Spleen (tissue), 11 donors: ENCODE results near the gene PTPN22. TPM values are rescaled to one million over a fixed set of nuclear protein-coding genes. Genes with fewer than 3 reads are reported as not detected.
A peak's percentile ranks its signal among the peaks of the same experiment; 100 is the strongest.

Experiments
- DNase-seq: peaks from one replicate; pipeline ENCODE4 v3.0.0-alpha.2; 2020
- H3K27ac ChIP-seq, 8 donors: fragments of 200-600 bp; sonication (generic) in 7 of 8; 1 replicate in 4 of 8; 2 replicates in 4 of 8; pipeline versions ENCODE4 v1.5.0 to v1.8.0; 2016 to 2021; ENCODE audit warnings: inconsistent platforms in 4 of 8, mild to moderate bottlenecking in 4 of 8, moderate library complexity in 1 of 8
- H3K27me3 ChIP-seq, 7 donors: fragments of 200-600 bp; sonication (generic) in 6 of 7; replicated peaks in 1 of 7; 1 replicate in 4 of 7; 2 replicates in 3 of 7; pipeline versions ENCODE4 v1.5.0 to v1.8.0; 2016 to 2021; ENCODE audit warnings: inconsistent platforms in 3 of 7, mild to moderate bottlenecking in 1 of 7
- H3K36me3 ChIP-seq, 6 donors: fragments of 200-600 bp; sonication (generic) in 5 of 6; 1 replicate in 4 of 6; 2 replicates in 2 of 6; pipeline versions ENCODE4 v1.5.0 to v1.8.0; 2016 to 2021; ENCODE audit warnings: inconsistent platforms in 2 of 6
- H3K4me1 ChIP-seq, 6 donors: fragments of 200-600 bp; sonication (generic) in 5 of 6; 1 replicate in 3 of 6; 2 replicates in 3 of 6; pipeline versions ENCODE4 v1.5.0 to v1.8.0; 2016 to 2021; ENCODE audit warnings: inconsistent platforms in 3 of 6
- H3K4me3 ChIP-seq, 8 donors: fragments of 200-600 bp; sonication (generic) in 7 of 8; 1 replicate in 4 of 8; 2 replicates in 4 of 8; pipeline versions ENCODE4 v1.5.0 to v1.8.0; 2016 to 2021; ENCODE audit warnings: inconsistent platforms in 4 of 8, mild to moderate bottlenecking in 4 of 8, moderate library complexity in 2 of 8
- H3K9me3 ChIP-seq, 8 donors: fragments of 200-600 bp; sonication (generic) in 7 of 8; 1 replicate in 4 of 8; 2 replicates in 4 of 8; pipeline versions ENCODE4 v1.5.0 to v1.8.0; 2016 to 2021; ENCODE audit warnings: inconsistent platforms in 4 of 8
- CTCF ChIP-seq, 11 experiments: fragments of 200-600 bp in 7 of 11; fragments of 450-650 bp in 4 of 11; sonication (generic) in 4 of 11; IDR thresholded peaks in 8 of 11; conservative IDR thresholded peaks in 3 of 11; 1 replicate in 7 of 11; 2 replicates in 4 of 11; pipeline versions ENCODE4 v1.4.0 to v1.8.0; 2016 to 2021; ENCODE audit warnings: antibody characterized with exemption in 11 of 11, inconsistent platforms in 4 of 11, mild to moderate bottlenecking in 1 of 11
- POLR2A ChIP-seq, 3 donors: fragments of 450-650 bp; IDR thresholded peaks; one replicate each; pipeline ENCODE4 v1.5.1; 2017; ENCODE audit warnings: antibody characterized with exemption in 3 of 3, mild to moderate bottlenecking in 1 of 3
- POLR2AphosphoS5 ChIP-seq, 3 donors: sonication (generic); formaldehyde crosslinking; IDR thresholded peaks; one replicate each; pipeline ENCODE4 v1.5.1; 2017; ENCODE audit warnings: antibody characterized with exemption in 3 of 3
- WGBS, 5 donors: extraction: QIAGEN DNeasy Blood & Tissue Kit in 3 of 5; methylation state at CpG; one replicate each; pipeline versions ENCODE4 v1.1.5 to v1.1.7; 2013 to 2018; 5-methylcytosine and 5-hydroxymethylcytosine counted together
- intact Hi-C: fragments of 100-400 bp; cut with DNase I; formaldehyde crosslinking; loops from one replicate; pipeline ENCODE4 v1.15.0; 2023; ENCODE audit warnings: low total_unique reads
- polyA plus RNA-seq, 3 donors: library from polyadenylated mRNA; stranded (reverse); fragments of 200-250 nt; gene quantifications; one replicate each; pipeline ENCODE4 v1.2.1, GENCODE V29; 2013
- total RNA-seq, 7 donors: library from RNA; depleted of rRNA in 3 of 7; stranded (reverse); fragments of >200 nt in 3 of 7; fragmentation: NEBNext Ultra II Directional in 4 of 7; extraction: Animal tissue kit (Norgen Biotek cat#: 25700) in 4 of 7; gene quantifications; one replicate each; pipeline versions ENCODE4 v1.1.0 to v1.2.1, GENCODE V29; 2016 to 2021
- donor health status: healthy with polysubstance abuse.
- donor health status: DM: no; HTN: no; CAD: no; lungs with moderate emphysema.
- donor health status: DM: no; HTN: no; CAD: no.
- donor health status: Bipolar disorder and iron deficiency.
- donor health status: healthy.
- donor health status: DM: no; HTN: no; CAD: no.
- donor health status: DM: yes; HTN: yes; CAD: no.

PTPN22 gene
- total and polyA plus RNA-seq, 10 donors, result 10.4 to 42.9 (median 25.4) TPM

DNA sequence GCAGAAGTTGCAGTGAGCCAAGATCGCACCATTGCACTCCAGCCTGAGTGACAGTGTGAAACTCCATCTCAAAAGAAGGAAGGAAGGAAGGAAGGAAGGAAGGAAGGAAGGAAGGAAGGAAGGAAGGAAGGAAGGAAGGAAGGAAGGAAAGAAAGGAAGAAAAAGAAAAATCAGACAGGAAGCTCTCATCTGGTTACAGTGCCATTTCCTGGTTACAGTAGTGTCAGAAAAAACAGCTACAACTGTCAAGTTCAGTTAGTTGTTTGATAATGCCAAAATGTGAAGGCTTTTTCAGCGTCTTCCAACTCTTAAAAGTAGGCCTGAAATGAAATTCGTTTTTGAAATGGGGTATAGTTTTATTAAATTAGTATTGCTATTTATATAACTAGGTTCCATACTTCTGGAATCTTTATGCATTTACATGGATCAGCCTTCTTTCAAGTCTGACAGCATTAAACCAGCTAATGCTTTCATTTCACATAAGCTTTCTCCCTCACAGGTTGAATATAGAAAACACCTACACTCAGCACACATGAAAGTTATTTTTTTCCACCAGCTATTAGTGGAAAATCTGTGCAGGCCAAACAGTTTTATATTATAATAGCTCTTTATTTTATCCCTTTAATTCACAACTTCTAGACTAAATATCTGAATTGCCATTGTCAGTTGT lies 21.2 kb downstream of the PTPN22 start:
- peak overlapping the region in 3 of 8 donors; percentile 0 to 49 (median 13) for H3K27ac ChIP-seq
- TF ChIP-seq CTCF (IDR thresholded peaks at IDR 0.05 in 8 of 11, conservative IDR thresholded peaks at IDR 0.05 in 3 of 11) (no peak), POLR2AphosphoS5 (IDR thresholded peaks at IDR 0.05) (no peak), POLR2A (IDR thresholded peaks at IDR 0.05) (no peak)
- H3K9me3 ChIP-seq, result peaks cover 0 to 7% (median 2%) of the 10 kb centered on the region in 8 donors
- intact Hi-C loops, result no loop called here
- H3K36me3 ChIP-seq, result peaks cover 0 to 84% (median 11%) of the 10 kb centered on the region in 6 donors
- H3K4me3 ChIP-seq, result no peak overlapping the region
- DNase-seq, result no peak
- WGBS, 5 donors, result 66 to 80% (median 76%) methylated on average over 3 of the region's 3 CpGs
- peaks cover 0 to 23% (median 2%) of the 10 kb centered on the region in 6 donors for H3K4me1 ChIP-seq
- no peaks in the 10 kb centered on the region for H3K27me3 ChIP-seq

DNA sequence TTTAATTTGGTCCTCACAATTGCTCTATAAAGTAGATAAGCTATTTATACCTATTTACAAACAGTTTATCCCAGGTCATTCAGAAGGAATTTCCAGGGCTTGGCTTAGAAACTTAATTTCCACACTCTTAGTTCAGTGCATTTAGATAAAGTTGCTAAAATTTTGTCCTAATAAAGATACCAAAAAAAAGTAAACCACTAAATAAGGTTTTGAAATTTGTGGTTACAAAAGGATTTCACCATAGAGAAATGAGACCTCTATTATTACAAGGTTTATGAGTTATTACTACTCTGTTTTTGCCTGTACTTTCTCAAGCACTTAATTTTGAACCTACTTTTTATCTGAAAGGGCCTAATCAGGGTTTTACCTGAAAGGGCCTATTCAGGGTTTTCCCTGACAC lies 22.4 kb downstream of the PTPN22 start:
- intact Hi-C loops, result no loop called here
- Histone ChIP-seq H3K4me1 (peaks cover 0 to 23% (median 2%) of the 10 kb centered on the region in 6 donors), H3K9me3 (peaks cover 0 to 7% (median 2%) of the 10 kb centered on the region in 8 donors), H3K27me3 (no peaks in the 10 kb centered on the region), H3K27ac (peak overlapping the region in 2 of 8 donors; percentile 13 to 49), H3K4me3 (no peak overlapping the region), H3K36me3 (peaks cover 0 to 84% (median 7%) of the 10 kb centered on the region in 6 donors)
- TF ChIP-seq POLR2A (IDR thresholded peaks at IDR 0.05) (no peak), CTCF (IDR thresholded peaks at IDR 0.05 in 8 of 11, conservative IDR thresholded peaks at IDR 0.05 in 3 of 11) (no peak), POLR2AphosphoS5 (IDR thresholded peaks at IDR 0.05) (no peak)
- DNase-seq, result no peak

DNA sequence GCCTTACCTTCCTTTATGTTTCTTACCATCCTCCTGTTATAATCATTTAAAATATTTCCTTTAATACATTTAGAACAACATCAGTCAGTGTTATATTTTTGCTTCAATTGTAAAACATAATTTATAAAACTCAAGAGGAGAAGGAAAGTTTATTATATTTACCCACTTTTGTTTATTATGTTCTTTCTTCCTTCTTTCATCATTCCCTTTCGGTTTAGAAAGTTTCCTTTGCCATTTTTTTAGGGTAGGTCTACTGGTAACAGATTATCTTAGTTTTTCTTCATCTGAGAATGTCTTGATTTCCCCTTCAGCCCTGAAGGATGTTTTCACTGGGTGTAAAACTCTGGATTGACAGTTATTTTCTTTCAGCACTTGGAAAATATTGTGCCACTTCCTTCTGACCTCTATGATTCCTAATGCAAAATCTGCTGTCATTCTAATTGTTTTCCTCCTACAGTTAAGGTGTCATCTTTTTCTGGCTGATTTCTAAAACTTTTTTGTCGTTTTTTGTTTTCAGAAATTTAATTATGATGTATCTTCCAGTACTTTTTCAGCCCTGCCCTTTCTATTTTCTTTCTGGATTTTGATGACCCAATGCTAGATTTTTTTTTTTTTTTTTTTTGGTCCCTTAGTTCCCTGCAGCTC lies 25.0 kb downstream of the PTPN22 start:
- DNase-seq, result no peak
- intact Hi-C loops, result no loop called here
- Histone ChIP-seq H3K4me3 (no peak overlapping the region), H3K4me1 (peaks cover 0 to 20% (median 2%) of the 10 kb centered on the region in 6 donors), H3K27ac (no peak overlapping the region), H3K36me3 (peaks cover 0 to 85% (median 9%) of the 10 kb centered on the region in 6 donors), H3K9me3 (peaks cover 0 to 7% (median 2%) of the 10 kb centered on the region in 8 donors), H3K27me3 (no peaks in the 10 kb centered on the region)
- TF ChIP-seq POLR2AphosphoS5 (IDR thresholded peaks at IDR 0.05) (no peak), CTCF (IDR thresholded peaks at IDR 0.05 in 8 of 11, conservative IDR thresholded peaks at IDR 0.05 in 3 of 11) (no peak), POLR2A (IDR thresholded peaks at IDR 0.05) (no peak)
- WGBS, 5 donors, result 80 to 94% (median 86%) methylated on average over 2 of the region's 2 CpGs

DNA sequence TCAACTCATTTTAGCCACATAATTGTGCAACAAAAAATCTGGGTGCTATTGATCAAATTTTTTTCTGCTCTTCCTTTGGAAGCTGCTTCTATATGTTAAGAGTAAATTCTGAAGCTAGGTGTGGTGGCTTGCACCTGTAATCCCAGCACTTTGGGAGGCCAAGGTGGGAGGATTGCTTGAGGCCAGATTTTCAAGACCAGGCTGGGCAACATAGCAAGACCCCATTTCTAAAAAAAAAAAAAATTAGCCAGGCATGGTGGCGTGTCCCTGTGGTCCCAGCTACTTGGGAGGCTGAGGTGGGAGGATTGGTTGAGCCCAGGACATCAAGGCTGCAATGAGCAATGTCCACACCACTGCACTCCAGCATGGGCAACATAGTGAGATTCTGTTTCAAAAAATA lies 35.0 kb downstream of the PTPN22 start:
- intact Hi-C loops, result loop anchor here (10.0 kb wide), 1 partner anchor 68 kb away; the partner anchor contains the start of genes AP4B1 and DCLRE1B
- H3K27ac ChIP-seq, result peak overlapping the region in 1 of 8 donors; percentile 41
- peaks cover 0 to 23% (median 9%) of the 10 kb centered on the region in 6 donors for H3K4me1 ChIP-seq
- H3K27me3 ChIP-seq, result no peaks in the 10 kb centered on the region
- 92 to 100% (median 94%) methylated on average over 1 of the region's 1 CpG for WGBS, 5 donors
- peaks cover 0 to 79% (median 22%) of the 10 kb centered on the region in 6 donors for H3K36me3 ChIP-seq
- no peak for DNase-seq
- H3K4me3 ChIP-seq, result no peak overlapping the region
- TF ChIP-seq POLR2A (IDR thresholded peaks at IDR 0.05) (no peak), CTCF (IDR thresholded peaks at IDR 0.05 in 8 of 11, conservative IDR thresholded peaks at IDR 0.05 in 3 of 11) (no peak), POLR2AphosphoS5 (IDR thresholded peaks at IDR 0.05) (no peak)
- H3K9me3 ChIP-seq, result no peaks in the 10 kb centered on the region
